Kidney (tissue), 14 donors: ENCODE data around the gene PLA2G2D. TPM values are rescaled to one million over a fixed set of nuclear protein-coding genes. Genes with fewer than 3 reads are reported as not detected.

Experiments used
- DNase-seq, 5 donors: peaks; one replicate each; pipeline ENCODE4 v3.0.0-alpha.2; 2013 to 2020
- FAIRE-seq: peaks from 2 replicates; lab custom pipeline; 2012; peaks lifted over from hg19 to GRCh38; lab: Jason Lieb, UNC
- H3K27ac ChIP-seq, 2 donors: one replicate each; pipeline ENCODE4 v1.7.0; 2013; ENCODE audit warnings: low read depth in 2 of 2, low read length in 2 of 2, inconsistent platforms in 1 of 2
- H3K27me3 ChIP-seq: one replicate; pipeline ENCODE4 v1.7.1; 2013; ENCODE audit warnings: low read length, inconsistent platforms; ENCODE audit not compliant: control insufficient read depth, insufficient read depth
- H3K36me3 ChIP-seq, 3 donors: one replicate each; pipeline versions ENCODE4 v1.7.0 to v1.7.1; 2013; ENCODE audit warnings: low read length in 3 of 3, control low read depth in 1 of 3, inconsistent platforms in 1 of 3; ENCODE audit not compliant: insufficient read depth in 3 of 3, control insufficient read depth in 2 of 3
- H3K4me1 ChIP-seq, 3 donors: one replicate each; pipeline versions ENCODE4 v1.7.0 to v1.7.1; 2013; ENCODE audit warnings: low read length in 3 of 3, inconsistent platforms in 1 of 3, low read depth in 1 of 3; ENCODE audit not compliant: control insufficient read depth in 2 of 3, insufficient read depth in 2 of 3
- H3K4me3 ChIP-seq, 3 donors: one replicate each; pipeline versions ENCODE4 v1.7.0 to v1.8.1; 2013; ENCODE audit warnings: low read length in 3 of 3, control low read depth in 1 of 3, inconsistent platforms in 1 of 3
- H3K9ac ChIP-seq, 3 donors: one replicate each; pipeline versions ENCODE4 v1.7.0 to v1.7.1; 2013; ENCODE audit warnings: low read length in 3 of 3, control low read depth in 1 of 3, inconsistent platforms in 1 of 3
- H3K9me3 ChIP-seq, 3 donors: one replicate each; pipeline versions ENCODE4 v1.7.0 to v1.7.1; 2013; ENCODE audit warnings: low read length in 3 of 3, control low read depth in 1 of 3, inconsistent platforms in 1 of 3; ENCODE audit not compliant: control insufficient read depth in 2 of 3, insufficient read depth in 1 of 3
- intact Hi-C: fragments of 100-400 bp; cut with DNase I; formaldehyde crosslinking; loops from one replicate; pipeline ENCODE4 v1.11.1; 2022
- polyA plus RNA-seq: library from polyadenylated mRNA; stranded (reverse); fragments of 350-450 nt; fragmentation: Illumina TruSeq; extraction: RNeasy Lipid Tissue Mini Kit (QIAGEN cat#74804); gene quantifications from one replicate; pipeline ENCODE4 v1.2.3, GENCODE V29; 2014; ENCODE audit warnings: low read depth, low replicate concordance; ENCODE audit not compliant: insufficient read depth
- total RNA-seq: library from RNA; stranded (reverse); fragmentation: NEBNext Ultra II Directional; extraction: Animal tissue kit (Norgen Biotek cat#: 25700); gene quantifications from one replicate; pipeline ENCODE4 v1.2.1, GENCODE V29; 2021
- TF ChIP-seq, protein P1 (sequence below): IDR thresholded peaks from 3 replicates; pipeline ENCODE4 v1.5.1; 2012; ENCODE audit warnings: mild to moderate bottlenecking, moderate library complexity, borderline replicate concordance; ENCODE audit not compliant: insufficient read depth; ENCODE audit errors: extremely low read depth
- donor health status: control.
- donor health status: control.
- donor health status: control.
- donor health status: control.
- donor health status: control.
- donor health status: DM: yes; HTN: yes; CAD: no.
- donor health status: Normal renal cell carcinoma (clear cell type).

PLA2G2D gene
- total and polyA plus RNA-seq, 2 donors from 2014 or later: 1.1 TPM; not detected in 1

DNA sequence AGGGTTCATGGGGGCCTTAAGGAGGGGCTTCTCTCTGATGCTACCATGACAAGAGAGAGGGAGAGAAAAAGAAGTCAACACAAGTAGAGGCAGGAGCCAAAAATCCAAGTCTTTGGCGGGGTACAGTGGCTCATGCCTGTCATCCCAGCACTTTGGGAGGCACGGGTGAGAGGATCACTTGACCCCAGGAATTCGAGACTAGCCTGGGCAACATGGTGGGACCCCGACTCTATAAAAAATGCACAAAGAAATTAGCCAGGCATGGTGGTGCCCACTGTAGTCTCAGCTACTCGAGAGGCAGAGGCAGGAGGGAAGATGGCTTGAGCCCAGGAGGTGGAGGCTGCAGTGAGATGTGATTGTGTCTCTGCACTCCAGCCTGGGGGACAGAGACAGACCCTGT, 40.6 kb downstream of the PLA2G2D start:
- Histone ChIP-seq H3K27me3 (no peaks in the 10 kb centered on the region), H3K9me3 (no peaks in the 10 kb centered on the region), H3K4me1 (peaks cover 0 to 2% (median 0%) of the 10 kb centered on the region in 3 donors), H3K9ac (no peak overlapping the region), H3K4me3 (no peak overlapping the region), H3K27ac (no peak overlapping the region), H3K36me3 (no peaks in the 10 kb centered on the region)
- intact Hi-C loops: no loop called here
- no peak for DNase-seq
- TF ChIP-seq, protein P1, sequence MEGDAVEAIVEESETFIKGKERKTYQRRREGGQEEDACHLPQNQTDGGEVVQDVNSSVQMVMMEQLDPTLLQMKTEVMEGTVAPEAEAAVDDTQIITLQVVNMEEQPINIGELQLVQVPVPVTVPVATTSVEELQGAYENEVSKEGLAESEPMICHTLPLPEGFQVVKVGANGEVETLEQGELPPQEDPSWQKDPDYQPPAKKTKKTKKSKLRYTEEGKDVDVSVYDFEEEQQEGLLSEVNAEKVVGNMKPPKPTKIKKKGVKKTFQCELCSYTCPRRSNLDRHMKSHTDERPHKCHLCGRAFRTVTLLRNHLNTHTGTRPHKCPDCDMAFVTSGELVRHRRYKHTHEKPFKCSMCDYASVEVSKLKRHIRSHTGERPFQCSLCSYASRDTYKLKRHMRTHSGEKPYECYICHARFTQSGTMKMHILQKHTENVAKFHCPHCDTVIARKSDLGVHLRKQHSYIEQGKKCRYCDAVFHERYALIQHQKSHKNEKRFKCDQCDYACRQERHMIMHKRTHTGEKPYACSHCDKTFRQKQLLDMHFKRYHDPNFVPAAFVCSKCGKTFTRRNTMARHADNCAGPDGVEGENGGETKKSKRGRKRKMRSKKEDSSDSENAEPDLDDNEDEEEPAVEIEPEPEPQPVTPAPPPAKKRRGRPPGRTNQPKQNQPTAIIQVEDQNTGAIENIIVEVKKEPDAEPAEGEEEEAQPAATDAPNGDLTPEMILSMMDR: no peak
- FAIRE-seq: no peak

DNA sequence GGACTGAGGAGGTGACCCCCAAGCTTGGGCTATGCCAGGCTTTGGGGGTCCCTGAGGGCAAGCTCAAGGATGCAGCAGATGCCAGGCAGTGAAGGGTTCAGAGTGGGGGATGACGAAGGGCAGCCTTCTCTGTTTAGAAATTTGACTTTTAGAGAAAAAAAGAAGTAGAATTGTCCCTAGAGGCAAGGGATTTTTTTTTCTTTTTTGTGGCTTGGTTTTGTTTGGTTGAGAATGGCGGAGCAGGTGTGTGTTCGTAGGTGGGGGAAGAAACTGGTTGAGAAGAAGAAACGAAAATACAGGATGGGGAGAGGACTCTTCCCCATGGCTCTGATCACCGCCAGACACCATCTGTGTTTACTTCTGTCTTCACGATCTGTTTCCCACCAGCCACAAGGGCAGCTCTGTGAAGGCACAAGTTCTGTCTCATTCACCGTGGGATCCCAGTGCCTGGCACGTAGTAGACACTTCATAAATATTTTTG, 41.1 kb downstream of the PLA2G2D start:
- Histone ChIP-seq H3K4me1 (peaks cover 0 to 2% (median 0%) of the 10 kb centered on the region in 3 donors), H3K9ac (no peak overlapping the region), H3K9me3 (no peaks in the 10 kb centered on the region), H3K36me3 (no peaks in the 10 kb centered on the region), H3K4me3 (no peak overlapping the region), H3K27ac (no peak overlapping the region), H3K27me3 (no peaks in the 10 kb centered on the region)
- DNase-seq: no peak
- TF ChIP-seq, protein P1: no peak
- intact Hi-C loops: no loop called here
- FAIRE-seq: no peak

DNA sequence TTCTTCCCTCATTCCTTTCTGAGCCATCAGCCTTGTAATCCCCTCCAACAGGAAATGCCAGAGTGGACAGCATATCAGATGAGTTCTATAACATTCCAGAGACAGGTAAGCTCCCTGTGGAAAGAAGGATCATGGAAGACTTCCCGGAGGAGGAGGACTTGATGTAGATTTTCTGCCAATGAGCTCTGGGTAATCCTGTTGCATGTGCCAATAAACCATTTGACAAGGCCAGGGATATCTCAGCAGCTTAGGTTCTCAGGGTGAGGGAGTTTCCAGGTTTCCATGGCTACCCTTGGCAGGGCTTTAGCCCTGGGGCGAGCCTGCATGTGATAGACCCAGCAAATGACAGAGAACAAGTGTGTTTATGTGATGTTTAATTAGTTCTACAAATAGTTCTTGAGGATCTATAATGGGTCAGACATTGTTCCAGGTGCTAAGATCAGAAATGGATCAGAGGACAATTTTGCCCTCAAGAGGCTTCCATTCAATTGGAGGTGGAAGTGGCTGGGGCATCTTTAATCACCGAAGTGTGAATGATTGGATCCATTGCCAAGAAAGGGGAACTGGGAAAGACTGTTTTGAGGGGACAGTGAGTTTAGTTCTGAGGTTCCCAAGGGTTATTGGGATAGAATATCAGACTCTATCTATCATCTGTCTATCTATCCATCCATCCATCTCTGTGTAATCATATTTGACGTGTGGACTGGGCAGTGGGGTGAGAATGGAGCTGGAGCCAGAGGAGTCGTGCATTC, 42.5 kb downstream of the PLA2G2D start:
- Histone ChIP-seq H3K36me3 (no peaks in the 10 kb centered on the region), H3K4me3 (no peak overlapping the region), H3K27ac (no peak overlapping the region), H3K9ac (no peak overlapping the region), H3K27me3 (no peaks in the 10 kb centered on the region), H3K9me3 (no peaks in the 10 kb centered on the region), H3K4me1 (peaks cover 0 to 2% (median 0%) of the 10 kb centered on the region in 3 donors)
- intact Hi-C loops: no loop called here
- TF ChIP-seq, protein P1: no peak
- FAIRE-seq: no peak
- no peak for DNase-seq
